Right lobe of liver (tissue), 6 donors: ENCODE measurements around the gene BCL2L1. TPM values are rescaled to one million over a fixed set of nuclear protein-coding genes. Genes with fewer than 3 reads are reported as not detected.

ENCODE experiments used
- ATAC-seq, 4 donors: fragments of 200-7000 bp; cut with Tn5 transposase; one replicate each; pipeline ENCODE4 v1.9.1; 2020; ENCODE audit warnings: mild to moderate bottlenecking in 4 of 4, moderate library complexity in 4 of 4
- DNase-seq, 3 donors: peaks; one replicate each; pipeline ENCODE4 v3.0.0-alpha.2; 2020
- H3K27ac ChIP-seq, 3 donors: fragments of 200-600 bp; one replicate each; pipeline ENCODE4 v1.8.0; 2022
- H3K27me3 ChIP-seq, 2 donors: fragments of 200-600 bp; one replicate each; pipeline ENCODE4 v1.8.0; 2022
- H3K36me3 ChIP-seq, 4 donors: fragments of 200-600 bp; sonication (generic) in 1 of 4; one replicate each; pipeline versions ENCODE4 v1.5.1 to v1.8.0; 2017 to 2022; ENCODE audit warnings: control low read depth in 1 of 4
- H3K4me1 ChIP-seq, 4 donors: fragments of 200-600 bp; sonication (generic) in 1 of 4; one replicate each; pipeline versions ENCODE4 v1.5.1 to v1.8.0; 2017 to 2022; ENCODE audit warnings: control low read depth in 1 of 4
- H3K4me3 ChIP-seq, 3 donors: fragments of 200-600 bp; one replicate each; pipeline ENCODE4 v1.8.0; 2022
- H3K9me3 ChIP-seq, 4 donors: fragments of 200-600 bp; sonication (generic) in 1 of 4; one replicate each; pipeline versions ENCODE4 v1.5.1 to v1.8.0; 2017 to 2022; ENCODE audit warnings: control low read depth in 1 of 4
- POLR2A ChIP-seq: fragments of 450-650 bp; IDR thresholded peaks from one replicate; pipeline ENCODE4 v1.6.1; 2017; ENCODE audit warnings: antibody characterized with exemption, mild to moderate bottlenecking
- WGBS: methylation state at CpG from one replicate; pipeline ENCODE4 v1.1.6; 2018; ENCODE audit warnings: low coverage, low lambda C conversion rate; ENCODE audit not compliant: insufficient coverage; ENCODE audit errors: missing lambda C conversion rate; 5-methylcytosine and 5-hydroxymethylcytosine counted together
- intact Hi-C, 2 donors: fragments of 100-400 bp; cut with DNase I; formaldehyde crosslinking; loops; one replicate each; pipeline versions ENCODE4 v1.11.2 to v1.14.1; 2022
- total RNA-seq, 6 experiments: library from RNA; depleted of rRNA in 2 of 6; stranded (reverse); fragments of >200 nt in 2 of 6; fragmentation: NEBNext Ultra II Directional in 3 of 6; extraction: Animal tissue kit (Norgen Biotek cat#: 25700) in 3 of 6; gene quantifications; one replicate each; pipeline versions ENCODE4 v1.1.0 to v1.2.4, GENCODE V29; 2016 to 2023
- TF ChIP-seq, protein P1 (sequence below), 4 donors: fragments of 200-600 bp in 3 of 4; fragments of 450-650 bp in 1 of 4; IDR thresholded peaks; one replicate each; pipeline versions ENCODE4 v1.5.1 to v1.8.0; 2016 to 2022; ENCODE audit warnings: antibody characterized with exemption in 4 of 4, mild to moderate bottlenecking in 2 of 4
- donor health status: DM: no; HTN: yes; CAD: no.
- donor health status: DM: no; HTN: no; CAD: no.
- donor health status: DM: no; HTN: no; CAD: no.
- donor health status: DM: no; HTN: yes; CAD: no.
- donor health status: DM: no; HTN: yes; CAD: no.

Gene BCL2L1
- total RNA-seq, 6 experiments from 2014 or later: 30.5 to 96.1 (median 63.4) TPM

DNA sequence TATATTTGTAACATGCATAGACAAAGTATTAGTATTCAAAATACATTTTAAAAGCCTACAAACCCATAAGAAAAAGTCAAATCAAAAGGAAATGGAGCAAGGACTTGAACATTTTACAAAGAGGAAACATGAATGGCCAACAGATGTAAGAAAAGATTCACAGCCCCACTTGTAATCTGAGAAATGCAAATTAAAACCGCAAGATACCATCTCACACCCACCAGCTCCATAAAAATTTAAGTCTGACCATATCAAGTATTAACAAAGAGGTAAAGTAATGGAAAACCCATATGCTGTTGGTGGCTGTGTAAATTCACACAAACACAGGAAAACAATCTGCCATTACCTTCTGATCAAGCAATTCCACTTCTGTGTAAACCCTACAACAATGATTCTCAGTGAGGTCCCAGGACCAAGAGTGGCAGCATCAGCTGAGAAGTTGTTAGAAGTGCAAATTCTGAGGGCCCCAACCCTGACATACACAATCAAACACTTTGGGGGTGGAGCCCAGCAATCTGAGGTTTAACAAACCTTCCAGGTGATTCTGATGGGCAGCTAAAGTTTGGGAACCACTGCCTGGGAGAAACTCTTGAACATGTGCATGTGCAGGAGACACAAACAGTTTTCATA lies 30.9 kb downstream of the BCL2L1 start:
- no peak for DNase-seq
- intact Hi-C loops: no loop called here
- no peaks in the 10 kb centered on the region for H3K9me3 ChIP-seq
- no peaks in the 10 kb centered on the region for H3K27me3 ChIP-seq
- TF ChIP-seq POLR2A: no peak
- TF ChIP-seq, protein P1, sequence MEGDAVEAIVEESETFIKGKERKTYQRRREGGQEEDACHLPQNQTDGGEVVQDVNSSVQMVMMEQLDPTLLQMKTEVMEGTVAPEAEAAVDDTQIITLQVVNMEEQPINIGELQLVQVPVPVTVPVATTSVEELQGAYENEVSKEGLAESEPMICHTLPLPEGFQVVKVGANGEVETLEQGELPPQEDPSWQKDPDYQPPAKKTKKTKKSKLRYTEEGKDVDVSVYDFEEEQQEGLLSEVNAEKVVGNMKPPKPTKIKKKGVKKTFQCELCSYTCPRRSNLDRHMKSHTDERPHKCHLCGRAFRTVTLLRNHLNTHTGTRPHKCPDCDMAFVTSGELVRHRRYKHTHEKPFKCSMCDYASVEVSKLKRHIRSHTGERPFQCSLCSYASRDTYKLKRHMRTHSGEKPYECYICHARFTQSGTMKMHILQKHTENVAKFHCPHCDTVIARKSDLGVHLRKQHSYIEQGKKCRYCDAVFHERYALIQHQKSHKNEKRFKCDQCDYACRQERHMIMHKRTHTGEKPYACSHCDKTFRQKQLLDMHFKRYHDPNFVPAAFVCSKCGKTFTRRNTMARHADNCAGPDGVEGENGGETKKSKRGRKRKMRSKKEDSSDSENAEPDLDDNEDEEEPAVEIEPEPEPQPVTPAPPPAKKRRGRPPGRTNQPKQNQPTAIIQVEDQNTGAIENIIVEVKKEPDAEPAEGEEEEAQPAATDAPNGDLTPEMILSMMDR (IDR thresholded peaks at IDR 0.05): no peak
- peaks cover 0 to 32% (median 8%) of the 10 kb centered on the region in 4 donors for H3K4me1 ChIP-seq
- H3K27ac ChIP-seq: no peak overlapping the region
- H3K36me3 ChIP-seq: peaks cover 0 to 6% (median 2%) of the 10 kb centered on the region in 4 donors
- H3K4me3 ChIP-seq: no peak overlapping the region
- ATAC-seq: no peak
- 64% methylated on average over 1 of the region's 1 CpG for WGBS

DNA sequence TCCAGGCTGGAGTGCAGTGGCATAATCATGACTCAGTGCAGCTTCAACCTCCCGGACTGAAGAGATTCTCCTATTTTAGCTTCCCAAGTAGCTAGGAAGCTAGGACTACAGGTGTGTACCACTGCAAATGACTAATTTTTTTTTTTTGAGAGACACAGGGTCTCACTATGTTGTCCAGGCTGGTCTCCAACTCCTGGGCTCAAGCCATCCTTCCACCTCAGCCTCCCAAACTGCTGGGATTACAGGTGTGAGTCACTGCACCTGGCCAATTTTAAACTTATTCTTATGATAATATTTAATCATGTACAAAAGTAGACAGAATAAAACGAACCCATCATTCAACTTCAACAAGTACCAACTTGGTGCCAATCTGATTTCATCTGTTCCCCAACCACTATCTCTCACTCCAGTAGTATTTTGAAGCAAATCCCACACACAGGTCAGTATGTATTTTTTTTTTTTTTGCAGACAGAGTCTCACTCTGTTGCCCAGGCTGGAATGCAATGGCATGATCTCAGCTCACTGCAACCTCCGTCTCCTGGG lies 32.5 kb downstream of the BCL2L1 start:
- no peak for TF ChIP-seq POLR2A
- TF ChIP-seq, protein P1 (IDR thresholded peaks at IDR 0.05): no peak
- peaks cover 0 to 11% (median 2%) of the 10 kb centered on the region in 4 donors for H3K36me3 ChIP-seq
- no peaks in the 10 kb centered on the region for H3K9me3 ChIP-seq
- 85% methylated on average over 3 of the region's 3 CpGs for WGBS
- intact Hi-C loops: no loop called here
- H3K27me3 ChIP-seq: no peaks in the 10 kb centered on the region
- H3K4me1 ChIP-seq: peaks cover 0 to 23% (median 1%) of the 10 kb centered on the region in 4 donors
- no peak overlapping the region for H3K27ac ChIP-seq
- no peak for DNase-seq
- H3K4me3 ChIP-seq: no peak overlapping the region
- no peak for ATAC-seq

DNA sequence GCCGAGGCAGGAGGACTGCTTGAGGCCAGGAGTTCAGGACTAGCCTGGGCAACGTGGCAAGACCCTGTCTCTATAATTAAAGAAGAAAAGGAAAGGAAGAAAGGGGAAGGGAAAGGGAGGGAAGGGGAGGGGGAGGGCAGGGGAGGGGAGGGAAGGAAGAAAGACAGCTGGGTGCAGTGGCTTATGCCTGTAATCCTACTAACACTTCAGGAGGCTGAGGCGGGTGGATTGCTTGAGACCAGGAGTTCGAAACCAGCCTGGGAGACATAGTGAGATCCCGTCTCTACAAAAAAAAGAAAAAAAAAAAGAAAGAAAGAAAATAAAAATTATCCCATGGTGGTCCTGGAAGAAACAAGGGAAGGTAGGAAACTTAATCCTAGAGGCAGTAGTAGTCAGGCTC lies 33.5 kb downstream of the BCL2L1 start:
- DNase-seq (no peak), ATAC-seq (no peak)
- H3K36me3 ChIP-seq: peaks cover 0 to 11% (median 2%) of the 10 kb centered on the region in 4 donors
- no peaks in the 10 kb centered on the region for H3K27me3 ChIP-seq
- H3K9me3 ChIP-seq: no peaks in the 10 kb centered on the region
- H3K4me1 ChIP-seq: peaks cover 0 to 14% (median 0%) of the 10 kb centered on the region in 4 donors
- 91% methylated on average over 5 of the region's 5 CpGs for WGBS
- intact Hi-C loops: no loop called here
- no peak for TF ChIP-seq POLR2A
- no peak overlapping the region for H3K27ac ChIP-seq
- H3K4me3 ChIP-seq: no peak overlapping the region

DNA sequence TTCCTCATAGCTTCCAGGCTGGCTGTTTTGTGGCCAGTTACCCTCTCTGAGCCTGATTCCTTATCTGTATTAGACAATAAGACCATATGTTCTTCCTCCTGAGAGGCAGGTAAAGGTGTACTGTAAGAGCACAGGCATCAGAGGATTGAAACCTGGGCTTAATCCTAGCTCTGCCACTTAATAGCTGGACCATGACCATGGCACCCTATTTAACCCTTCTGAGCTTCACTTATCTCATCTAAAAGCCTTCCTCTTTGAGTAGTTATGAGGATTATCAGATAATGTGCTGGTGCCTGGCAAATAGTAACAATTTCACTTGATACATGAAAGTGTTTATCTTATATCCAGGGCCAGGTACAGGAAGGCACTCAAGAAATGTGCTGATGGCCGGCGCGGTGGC lies 34.9 kb downstream of the BCL2L1 start:
- no peak for ATAC-seq
- 100% methylated on average over 3 of the region's 3 CpGs for WGBS

More for the DNA sequence above, 34.9 kb downstream of the BCL2L1 start:
- no peak overlapping the region for H3K4me3 ChIP-seq
- TF ChIP-seq, protein P1 (IDR thresholded peaks at IDR 0.05): no peak
- TF ChIP-seq POLR2A: no peak
- H3K36me3 ChIP-seq: peaks cover 0 to 11% (median 2%) of the 10 kb centered on the region in 4 donors
- DNase-seq: no peak
- H3K27ac ChIP-seq: no peak overlapping the region
- H3K27me3 ChIP-seq: no peaks in the 10 kb centered on the region
- no peaks in the 10 kb centered on the region for H3K9me3 ChIP-seq
- intact Hi-C loops: no loop called here
- H3K4me1 ChIP-seq: peaks cover 0 to 11% (median 0%) of the 10 kb centered on the region in 4 donors
